ENCODE data around the gene C2orf72.
"Not testable (repeated sequence)": the region's sequence is repeated elsewhere in the genome, so short reads cannot be mapped to it uniquely, and the experiment has no call there.

The C2orf72 gene

DNA sequence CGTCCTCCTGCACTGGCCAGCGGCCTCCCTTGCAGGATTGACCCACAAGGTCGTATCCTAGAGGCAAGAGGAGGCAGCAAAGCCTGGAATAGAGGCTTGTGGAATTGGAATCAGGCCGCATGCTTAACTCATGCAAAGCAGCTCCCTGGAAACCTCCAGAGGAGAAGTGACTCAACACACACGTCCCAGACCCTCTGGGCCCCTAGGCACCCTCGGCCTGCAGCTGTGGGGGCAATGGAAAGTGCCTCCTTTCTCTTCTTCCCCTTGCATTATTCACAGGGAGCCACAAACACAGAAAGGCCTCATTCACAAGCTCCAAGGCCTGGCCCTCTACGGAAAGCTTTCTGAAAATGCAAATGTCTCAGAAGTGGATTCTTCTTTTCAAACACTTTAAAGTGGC is 21.8 kb upstream of the C2orf72 start:
- DNase-seq (ENCODE audit: low spot score): no peak

DNA sequence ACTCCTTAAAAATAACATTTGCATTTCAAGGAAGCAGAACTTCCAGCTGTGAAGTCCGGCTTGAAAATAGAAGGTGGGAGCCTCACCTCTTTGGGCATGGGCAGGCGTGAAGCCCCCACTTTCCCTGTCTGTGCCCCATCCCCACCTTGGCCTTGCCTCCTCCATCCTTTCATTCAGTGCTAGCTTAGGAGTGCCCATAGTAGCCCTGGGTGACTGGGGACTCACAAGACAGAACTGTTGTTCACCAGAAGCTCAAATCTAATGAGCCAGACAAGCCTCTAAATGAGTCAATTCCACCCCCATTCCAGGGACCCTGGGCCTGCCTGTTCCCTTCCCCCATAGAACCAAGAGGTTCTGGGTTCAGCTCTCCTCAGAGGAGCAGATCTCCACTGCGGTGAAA is 21.4 kb upstream of the C2orf72 start:
- no peak for DNase-seq (ENCODE audit: low spot score)

DNA sequence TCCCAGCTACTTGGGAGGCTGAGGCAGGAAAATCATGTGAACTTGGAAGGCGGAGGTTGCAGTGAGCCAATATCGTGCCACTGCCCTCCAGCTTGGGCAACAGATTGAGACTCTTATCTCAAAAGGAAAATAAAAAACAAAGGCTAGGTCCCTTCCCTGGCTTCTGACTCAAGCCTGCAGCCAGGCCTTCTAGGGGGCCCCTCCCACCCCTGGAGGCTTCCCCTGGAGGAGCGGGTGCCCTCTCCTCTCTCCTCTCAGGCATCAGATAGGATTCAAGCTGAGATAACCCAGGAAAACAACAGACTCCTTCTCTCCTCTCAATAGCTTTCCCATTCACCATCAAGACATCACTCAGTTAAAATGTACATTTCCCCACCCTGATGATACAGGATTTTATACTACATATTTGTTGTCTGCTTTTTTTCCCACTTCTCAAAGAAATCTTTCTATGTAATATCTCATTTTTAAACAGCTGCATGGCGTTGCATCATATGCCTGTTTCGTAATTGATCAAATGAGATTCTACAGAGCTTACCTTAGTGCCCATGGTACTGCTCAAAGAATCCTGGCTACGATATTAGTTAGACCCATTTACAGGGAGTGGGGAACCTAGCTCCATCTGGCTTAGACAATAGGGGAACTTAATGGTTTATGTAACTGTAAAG is 20.6 kb upstream of the C2orf72 start:
- no peak for DNase-seq (ENCODE audit: low spot score)

DNA sequence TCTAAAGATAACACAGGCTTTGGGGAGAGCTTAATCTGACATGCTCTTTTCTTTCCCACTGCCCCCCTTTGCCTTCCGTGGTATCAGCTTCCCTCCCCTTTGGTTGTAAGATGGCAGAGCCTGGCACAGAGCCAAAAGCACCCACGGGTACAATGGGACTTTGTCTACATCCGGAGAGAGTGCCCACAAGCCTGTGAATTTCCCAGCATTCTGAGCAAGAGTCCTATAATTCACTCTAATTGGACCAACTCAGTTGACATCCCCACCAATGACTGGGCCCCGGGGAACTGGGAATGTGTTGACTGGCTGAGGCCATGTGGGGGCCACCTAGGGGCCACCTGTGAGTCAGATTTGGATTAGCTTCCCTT is 20.1 kb upstream of the C2orf72 start:
- DNase-seq (ENCODE audit: low spot score): no peak

DNA sequence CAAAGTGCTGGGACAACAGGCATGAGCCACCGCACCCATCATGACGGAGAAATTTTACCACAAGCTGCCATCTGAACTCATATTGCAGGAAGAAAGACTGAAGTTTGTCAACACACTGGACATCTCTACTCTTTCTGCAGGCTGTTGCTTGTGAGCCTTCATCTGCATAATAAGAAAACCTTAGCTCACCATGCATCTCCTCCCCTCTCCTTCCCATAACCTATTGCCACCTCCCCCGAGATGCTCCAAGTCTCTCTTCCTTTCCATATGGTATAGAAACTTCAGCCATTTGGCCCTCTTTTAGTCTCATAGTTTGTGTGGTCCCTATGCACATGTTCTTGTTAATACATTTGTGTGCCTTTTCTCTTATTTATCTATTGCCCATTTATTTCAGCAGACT is 19.1 kb upstream of the C2orf72 start:
- no peak for DNase-seq (ENCODE audit: low spot score)

DNA sequence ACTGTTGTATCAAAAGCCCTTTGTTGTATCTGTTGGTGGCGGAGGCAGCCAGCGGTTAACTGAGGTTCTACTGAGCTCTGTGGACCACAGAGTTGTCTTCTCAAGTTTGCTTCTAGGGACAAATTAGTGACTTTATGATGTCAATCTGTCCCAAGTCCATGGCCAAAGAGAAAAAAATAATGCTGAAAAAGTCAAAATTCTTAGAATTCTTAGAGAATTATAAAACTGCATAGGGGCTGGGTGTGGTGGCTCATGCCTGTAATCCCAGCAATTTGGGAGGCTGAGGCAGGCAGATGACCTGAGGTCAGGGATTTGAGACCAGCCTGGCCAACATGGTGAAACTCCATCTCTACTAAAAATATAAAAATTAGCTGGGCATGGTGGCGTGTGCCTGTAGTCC is 12.3 kb upstream of the C2orf72 start:
- DNase-seq (ENCODE audit: low spot score): not testable (repeated sequence)

DNA sequence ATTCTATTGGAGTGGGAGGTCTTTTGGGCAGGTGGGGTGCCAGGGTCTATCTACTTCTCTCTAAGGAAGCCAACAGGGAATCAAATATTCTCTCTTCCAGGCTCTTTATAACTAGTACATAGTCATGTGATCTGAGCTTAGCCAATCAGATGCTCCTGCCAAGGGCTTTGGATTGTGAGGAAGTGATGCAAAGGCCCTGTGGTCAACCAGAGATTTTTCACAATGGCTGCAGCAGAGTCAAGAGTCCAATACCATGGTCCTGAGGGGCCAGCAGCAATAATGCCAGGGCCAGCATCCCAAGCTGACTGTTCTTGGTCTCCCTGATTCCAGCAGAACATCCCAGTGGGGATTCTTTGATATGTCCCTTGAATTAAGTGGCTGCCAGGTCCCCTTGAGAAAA is 8.4 kb upstream of the C2orf72 start:
- DNase-seq (ENCODE audit: low spot score): no peak

DNA sequence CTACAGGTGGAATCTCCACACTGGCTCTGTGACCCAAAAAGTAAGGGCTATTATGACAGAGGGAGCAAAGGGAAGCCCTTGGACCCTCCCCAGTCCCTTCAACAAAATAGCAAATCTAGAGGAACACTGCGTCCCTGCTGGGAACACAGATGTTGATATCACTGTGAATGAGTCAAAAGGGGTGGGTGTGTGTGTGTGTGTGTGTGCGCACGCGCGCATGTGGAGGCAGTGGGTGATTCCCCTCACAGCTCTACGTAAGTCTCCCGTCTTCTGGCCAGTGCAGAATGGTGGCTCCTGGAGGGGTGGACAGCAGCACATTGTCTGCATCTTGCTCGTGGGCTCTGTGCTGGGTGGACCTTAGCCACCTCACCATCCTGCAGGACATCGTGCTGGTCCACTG is 7.8 kb upstream of the C2orf72 start:
- DNase-seq (ENCODE audit: low spot score): no peak

DNA sequence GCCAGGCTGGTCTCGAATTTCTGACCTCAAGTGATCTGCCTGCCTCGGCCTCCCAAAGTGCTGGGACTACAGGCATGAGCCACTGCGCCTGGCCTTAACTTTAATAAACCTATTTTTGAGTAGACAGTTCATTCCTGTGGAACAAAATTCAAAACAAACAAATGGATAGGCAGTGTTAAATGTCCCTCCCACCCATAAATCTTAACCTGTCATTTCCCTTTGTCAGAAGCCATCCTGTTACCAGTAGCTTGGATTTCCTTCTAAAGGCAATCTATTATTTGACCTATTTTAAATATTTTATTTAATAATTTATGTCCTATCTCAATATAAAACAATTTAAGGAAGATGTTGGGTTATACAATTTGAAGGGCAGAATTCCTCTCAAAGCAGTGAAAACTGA is 6.6 kb upstream of the C2orf72 start:
- DNase-seq (ENCODE audit: low spot score): no peak

DNA sequence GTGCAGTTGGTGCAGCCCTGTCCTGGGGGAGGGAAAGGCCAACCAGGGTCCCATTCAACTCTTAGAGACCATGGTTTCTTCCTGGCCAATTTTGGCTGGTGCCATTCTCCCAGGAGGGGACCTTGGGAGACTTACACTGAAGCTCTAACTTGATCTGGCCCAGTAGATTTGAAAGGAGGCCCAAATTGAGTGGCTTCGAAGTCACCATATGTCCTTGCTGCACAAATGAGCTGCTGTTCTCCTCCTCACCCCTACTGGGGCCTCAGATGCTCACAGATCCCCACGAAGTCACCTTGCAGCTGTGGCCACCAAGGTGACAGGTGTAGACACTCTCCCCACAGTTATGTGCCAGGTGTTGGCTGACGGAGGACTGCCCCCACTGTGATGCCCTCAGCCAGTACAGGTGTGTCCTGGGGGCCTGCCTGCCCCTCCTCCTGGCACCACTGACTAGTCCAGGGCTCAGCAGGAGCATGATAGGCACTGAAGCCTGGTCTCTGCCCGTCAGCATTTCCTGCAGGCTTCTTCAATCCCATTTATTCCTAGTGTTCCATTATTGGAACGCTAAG is 4.7 kb upstream of the C2orf72 start:
- no peak for DNase-seq (ENCODE audit: low spot score)

DNA sequence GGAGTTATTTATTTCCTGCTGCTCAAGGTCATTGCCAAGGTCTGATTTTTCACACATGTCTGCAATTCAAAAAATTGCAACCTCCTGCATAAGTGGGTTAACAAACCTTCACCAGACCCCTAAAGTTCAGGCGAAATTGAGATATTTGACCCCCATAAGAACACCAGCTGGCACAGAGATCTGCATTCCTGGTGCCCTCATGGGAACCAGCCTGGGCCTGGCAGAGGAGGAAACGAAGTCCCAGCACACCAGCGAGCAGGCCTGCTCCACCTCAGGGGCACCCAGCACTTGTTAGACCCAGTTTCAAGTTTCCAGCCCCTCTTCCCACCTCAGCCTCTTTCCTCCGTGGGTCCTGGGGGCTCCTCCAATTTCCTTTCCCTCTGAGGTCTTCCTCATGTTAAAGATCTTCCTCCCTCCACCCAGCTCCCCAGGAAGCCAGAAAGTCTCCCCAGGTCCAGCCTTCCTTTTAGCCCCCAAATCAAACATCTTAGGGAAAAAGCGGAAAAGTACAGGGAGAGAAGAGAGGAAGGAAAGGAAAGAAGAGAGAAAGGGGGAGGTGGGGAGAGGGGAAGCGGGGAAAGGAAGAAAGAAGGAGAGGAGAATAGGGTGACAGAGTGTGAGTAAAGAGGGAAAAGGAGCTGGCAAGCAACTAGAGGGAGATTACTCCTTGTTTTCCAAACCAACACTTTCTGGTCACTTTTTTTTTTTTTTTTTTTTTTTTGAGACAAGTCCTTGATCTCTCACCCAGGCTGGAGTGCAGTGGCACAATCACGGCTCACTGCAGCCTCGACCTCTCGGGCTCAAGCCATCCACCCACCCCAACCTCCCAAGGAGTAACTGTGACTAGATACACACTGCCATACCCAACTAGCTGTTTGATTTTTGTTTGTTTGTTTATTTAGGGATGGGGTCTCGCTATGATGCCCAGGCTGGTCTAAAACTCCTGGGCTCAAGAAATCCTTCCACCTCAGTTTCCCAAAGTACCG is 3.9 kb upstream of the C2orf72 start:
- no peak for DNase-seq (ENCODE audit: low spot score)

DNA sequence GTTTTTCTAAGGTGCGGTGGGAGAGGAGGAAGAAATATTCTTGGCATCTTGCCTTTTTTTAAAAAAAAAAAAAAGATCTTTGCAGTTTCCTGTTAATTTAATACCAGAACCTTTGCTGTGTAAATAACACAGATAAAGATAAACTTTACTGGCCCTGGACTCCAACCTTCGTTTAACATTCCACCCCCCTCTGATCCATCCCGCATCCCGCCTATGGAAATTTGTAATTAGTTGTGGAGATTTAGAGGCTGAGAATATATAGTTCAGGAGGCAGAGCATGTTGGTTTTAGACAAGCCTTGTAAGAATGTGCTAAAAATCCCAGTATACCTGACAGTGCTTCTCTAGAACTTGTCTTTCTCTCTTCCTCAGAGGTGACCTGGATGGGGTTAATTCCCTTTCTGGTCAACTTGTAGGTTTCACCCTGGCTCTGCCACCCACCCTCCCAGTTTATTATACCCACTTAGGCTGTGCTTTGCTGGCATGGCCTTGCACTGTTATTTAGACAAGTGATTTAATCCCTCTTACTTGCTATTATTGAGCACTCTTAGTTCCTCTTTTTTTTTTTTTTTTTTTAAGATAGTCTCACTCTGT is 2.9 kb upstream of the C2orf72 start:
- no peak for DNase-seq (ENCODE audit: low spot score)

DNA sequence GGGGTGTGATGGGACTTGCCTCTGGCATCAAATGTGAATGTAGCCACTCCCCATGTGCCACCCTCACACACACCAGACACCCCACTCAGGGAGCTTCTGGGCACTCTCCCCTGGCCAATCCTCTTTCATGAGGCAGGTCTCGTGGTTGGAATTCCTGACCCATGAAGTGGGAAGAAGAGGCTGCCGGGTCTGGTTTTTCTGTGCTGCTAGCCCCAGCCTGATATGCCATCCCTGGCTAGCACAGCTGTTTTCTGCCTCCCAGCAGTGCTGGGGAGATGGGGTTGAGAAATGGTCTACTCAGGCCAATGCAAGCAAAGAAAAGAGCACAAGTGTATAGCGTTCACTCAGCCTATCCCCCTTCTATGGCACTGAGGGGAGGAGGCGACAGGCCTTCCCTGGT is 1.2 kb upstream of the C2orf72 start:
- no peak for DNase-seq (ENCODE audit: low spot score)

DNA sequence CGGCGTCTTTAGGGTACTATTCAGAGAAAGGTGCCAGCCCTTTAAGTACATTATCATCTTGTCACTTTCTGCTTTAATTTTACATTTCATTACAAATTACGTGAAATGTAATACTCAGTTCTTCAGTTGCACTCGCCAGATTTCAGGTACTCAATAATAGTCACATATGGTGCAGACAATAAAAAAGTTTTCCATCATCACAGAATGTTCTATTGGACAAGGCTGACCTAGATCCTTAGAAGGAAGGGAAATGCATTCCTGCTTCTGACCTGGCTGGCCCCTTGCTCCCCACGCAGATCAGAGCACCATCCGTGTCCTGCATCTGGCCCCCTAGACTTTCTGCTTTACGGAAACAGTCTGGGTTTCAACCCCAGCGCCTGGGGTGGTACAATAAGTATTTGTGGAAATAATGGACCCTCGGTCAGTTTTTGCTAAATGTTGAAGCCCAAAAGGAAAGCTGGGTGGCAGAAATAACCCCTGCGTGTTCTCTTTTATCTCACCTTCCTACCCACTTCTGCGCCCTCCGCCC is 681 bp upstream of the C2orf72 start:
- no peak for DNase-seq (ENCODE audit: low spot score)

DNA sequence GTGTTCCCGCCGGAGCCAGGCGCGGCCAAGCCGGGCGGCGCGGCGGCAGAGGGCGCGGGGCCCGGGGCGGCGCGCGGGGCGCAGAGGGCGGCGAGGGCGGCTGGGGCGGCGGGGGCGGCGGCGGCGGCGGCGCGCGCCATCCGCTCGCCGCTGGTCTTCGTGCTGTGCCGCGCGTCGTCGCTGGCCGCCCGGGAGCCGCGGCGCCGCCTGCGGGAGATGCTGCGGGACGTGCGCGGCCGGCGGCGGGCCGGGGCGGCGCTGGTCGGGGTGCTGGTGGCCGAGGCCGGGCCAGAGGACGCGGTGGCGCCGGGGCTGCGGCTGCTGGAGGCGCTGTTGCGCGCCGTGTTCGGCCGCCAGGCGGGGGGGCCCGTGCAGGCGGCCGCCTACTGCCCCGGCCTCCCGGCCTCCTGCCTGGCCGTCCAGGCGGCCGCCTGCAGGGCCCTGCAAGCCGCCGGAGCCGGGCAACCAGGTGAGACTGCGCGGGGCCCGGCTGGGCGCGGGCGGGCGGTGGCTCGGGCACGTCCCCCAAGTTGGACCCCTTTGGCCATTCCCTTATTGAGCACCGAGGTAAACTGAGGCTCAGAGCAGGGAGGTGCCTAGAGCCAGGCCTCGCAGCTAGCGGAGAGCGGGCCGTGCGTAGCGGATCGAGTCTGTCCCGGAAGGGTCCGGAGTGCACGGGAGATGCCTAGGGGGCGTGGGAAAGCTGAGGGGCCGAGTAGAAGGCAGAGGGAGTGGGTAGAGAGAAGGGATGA is 584 bp downstream of the C2orf72 start:
- DNase-seq (ENCODE audit: low spot score): no peak

DNA sequence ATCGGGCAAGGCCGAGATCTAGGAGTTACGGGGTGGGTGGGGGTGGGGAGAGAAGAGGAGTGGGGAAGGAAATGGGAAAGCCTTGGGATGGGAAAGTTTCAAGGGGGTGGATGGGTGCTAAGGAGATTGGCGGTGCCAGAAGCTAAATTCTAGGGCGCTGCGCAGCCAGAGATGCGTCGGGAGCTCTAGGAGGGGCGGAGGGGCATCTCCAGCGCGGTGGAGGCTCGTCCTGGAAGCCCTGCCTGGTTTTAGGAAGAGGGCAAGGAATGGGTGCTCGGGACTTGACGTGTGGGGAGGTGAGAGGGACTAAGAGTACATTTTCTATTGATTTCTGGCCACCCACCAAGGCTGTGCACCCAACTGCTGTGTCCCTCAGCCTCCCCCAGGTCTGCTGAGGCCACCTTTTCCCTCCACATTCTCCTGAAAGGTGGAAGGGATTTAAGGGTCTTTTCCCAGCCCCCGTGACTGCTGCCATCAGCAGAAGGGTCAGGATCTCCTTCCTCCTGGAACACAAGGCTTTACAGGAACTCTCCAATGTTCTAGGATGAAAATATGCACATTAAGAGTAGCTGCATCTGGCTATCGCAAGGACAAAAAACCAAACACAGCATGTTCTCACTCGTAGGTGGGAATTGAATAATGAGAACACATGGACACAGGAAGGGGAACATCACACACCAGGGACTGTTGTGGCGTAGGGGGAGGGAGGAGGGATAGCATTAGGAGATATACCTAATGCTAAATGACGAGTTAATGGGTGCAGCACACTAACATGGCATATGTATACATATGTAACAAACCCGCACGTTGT is 1.4 kb downstream of the C2orf72 start:
- DNase-seq (ENCODE audit: low spot score): no peak

DNA sequence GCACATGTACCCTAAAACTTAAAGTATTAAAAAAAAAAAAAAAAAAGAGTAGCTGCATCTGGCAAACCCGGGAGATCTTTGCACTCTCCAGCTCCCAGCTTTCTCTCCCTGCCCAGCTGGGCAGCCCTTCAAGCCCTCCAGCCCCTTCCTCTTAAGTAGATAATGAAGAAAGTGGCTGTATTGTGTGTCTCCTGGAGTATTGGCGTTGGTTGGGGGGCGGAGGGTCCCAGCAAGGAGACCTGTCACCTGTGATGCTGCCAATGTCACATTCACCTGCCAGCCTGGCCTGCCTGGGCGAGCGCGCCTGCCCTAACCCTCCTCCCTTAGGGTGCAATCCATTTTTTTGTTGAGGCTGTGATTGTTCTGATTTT is 2.0 kb downstream of the C2orf72 start:
- DNase-seq (ENCODE audit: low spot score): no peak

DNA sequence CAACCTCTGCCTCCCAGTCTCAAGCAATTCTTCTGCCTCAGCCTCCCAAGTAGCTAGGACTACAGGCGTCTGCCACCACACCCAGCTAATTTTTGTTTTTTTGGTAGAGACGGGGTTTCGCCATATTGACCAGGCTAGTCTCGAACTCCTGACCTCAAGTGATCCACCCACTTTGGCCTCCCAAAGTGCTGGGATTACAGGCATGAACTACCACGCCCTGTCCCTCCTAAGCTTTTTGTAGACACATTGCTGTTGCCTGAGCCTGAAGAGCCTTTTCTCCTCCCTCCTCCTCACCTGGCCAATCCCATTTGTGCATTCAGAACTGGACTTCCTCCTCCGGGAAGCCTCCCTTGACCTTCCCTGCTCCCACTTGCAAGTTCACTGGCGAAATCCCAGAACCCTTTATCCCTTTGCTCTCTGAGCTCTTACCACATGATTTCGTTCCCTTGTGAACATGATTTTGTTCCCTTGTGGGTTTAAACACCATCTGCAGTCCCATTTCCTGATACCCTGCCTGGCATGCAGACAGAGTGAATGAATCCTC is 2.6 kb downstream of the C2orf72 start:
- no peak for DNase-seq (ENCODE audit: low spot score)

DNA sequence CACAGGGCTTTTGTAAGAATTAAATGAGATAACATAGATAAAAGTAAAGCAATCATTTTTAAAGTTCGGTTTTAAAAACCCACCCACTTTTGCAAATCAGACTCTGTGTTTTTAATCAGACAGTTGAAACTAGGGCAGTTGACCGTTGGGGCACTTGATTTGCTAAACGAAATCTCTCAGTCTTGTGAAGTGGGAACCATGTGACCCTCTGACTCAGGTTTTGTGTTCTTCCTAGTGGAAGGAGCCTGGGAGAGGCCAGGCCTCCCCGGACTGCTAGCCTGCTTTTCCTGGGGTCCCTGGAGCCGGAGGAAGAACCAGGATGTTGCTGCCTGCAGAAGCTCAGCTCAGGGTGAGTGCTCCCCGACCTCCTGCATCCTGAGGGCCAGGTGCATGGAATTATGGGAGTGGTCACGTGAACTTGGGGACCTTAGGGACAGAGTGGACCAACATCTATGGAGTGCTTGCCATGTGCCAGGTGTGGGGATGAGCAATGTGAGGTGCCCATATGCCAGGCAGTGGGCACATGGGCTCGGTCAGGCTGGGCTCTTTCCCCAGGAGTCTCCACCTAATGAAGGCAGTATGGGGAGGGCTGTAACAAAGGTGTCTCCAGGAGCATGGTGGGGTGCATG is 3.9 kb downstream of the C2orf72 start:
- no peak for DNase-seq (ENCODE audit: low spot score)

DNA sequence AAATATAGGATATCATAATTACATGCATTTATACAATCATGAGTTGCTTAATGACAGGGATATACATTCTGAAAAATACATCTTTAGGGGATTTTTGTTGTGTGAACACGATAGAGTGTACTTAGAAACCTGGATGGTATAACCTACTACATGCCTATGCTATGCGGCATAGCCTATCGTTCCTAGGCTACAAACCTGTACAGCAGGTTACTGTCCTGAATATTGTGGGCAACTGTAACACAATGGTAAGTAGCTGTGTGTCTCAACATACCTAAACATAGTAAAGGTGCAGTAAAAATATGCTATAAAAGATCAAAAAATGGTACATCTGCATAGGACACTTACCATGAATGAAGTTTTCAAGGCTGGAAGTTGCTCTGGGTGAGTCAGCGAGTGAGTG is 6.5 kb downstream of the C2orf72 start:
- DNase-seq (ENCODE audit: low spot score): no peak
